Measurements from ENCODE around the gene CTIF.

CTIF gene

DNA sequence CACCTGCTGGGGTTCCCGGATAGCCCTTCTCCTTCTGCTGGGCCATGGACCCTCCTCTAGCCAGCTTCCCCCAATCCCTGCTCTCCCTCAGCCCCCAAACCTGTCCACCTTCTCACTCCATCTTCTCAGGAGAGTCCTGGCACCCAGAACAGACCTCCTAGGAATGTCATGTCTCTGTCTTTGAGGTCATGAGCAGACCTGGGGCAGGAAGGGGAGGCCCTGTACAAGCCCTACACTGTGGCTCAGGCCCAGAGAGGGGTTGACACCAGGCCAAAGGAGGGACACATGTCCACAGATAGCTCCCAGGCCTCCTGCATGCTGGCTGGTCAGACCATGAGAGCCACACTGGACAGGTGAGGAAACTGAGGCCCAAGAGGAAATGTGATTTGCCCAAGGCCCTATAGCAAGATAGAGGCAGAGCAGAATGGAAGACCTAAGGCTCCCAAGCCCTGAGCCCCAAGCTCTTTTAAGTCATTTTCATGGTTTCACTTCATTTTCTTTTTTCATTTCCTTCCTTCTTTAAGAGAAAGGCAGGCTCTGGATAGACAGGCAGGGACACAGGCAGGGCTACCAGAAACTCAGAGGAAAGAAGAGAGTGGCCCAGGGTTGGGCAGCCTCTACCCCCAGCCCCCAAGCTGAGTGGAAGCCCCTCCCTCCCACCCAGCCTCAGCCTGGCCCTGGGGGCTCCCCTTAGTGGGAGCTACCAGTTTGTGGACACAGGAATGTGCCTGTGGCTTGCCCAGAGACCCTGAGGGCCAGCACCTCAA lies 252.2 kb downstream of the CTIF start:
- no peak for DNase-seq (ENCODE audit: low spot score)

DNA sequence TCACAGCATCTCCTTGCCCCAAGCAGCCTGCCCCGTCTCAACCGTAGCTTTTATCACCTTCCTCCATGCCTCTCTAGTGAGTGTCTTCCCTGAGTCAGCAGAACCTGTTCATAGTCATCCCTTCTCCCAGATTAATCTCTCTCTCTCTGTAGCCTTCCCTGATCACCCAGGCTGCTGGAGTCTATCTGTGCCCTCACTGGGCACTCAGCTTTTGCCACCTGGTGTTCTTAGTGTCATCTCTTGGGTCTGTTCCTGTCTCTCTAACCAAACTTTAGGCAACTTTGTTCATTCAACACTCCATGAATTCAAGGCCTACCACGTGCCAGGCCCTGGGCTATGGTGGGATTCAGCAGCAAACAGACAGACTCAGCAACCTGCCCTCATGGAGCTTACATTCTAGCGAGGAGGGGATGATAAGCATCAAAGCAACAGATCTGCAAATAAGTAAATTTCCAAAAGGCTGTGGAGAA lies 252.8 kb downstream of the CTIF start:
- DNase-seq (ENCODE audit: low spot score), result no peak

DNA sequence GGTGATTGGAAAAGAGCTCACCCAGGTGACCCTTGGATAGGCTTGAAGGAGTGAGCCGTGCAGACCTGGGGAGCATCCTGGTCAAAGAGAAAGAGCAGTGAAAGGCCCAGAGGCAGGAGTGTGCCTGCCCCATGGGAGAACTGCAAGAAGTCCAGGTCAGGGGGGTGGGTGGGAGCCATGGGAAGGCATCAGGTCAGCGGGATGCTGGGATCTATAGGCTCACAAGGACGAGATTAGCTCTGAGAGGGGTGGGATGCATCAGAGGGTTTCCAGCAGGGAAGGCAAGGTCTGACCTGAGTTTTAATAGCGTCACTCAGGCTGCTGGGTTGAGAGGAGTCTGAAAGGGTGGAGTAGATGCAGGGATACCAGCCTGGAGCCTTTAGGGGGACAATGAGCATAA lies 253.3 kb downstream of the CTIF start:
- no peak for DNase-seq (ENCODE audit: low spot score)

DNA sequence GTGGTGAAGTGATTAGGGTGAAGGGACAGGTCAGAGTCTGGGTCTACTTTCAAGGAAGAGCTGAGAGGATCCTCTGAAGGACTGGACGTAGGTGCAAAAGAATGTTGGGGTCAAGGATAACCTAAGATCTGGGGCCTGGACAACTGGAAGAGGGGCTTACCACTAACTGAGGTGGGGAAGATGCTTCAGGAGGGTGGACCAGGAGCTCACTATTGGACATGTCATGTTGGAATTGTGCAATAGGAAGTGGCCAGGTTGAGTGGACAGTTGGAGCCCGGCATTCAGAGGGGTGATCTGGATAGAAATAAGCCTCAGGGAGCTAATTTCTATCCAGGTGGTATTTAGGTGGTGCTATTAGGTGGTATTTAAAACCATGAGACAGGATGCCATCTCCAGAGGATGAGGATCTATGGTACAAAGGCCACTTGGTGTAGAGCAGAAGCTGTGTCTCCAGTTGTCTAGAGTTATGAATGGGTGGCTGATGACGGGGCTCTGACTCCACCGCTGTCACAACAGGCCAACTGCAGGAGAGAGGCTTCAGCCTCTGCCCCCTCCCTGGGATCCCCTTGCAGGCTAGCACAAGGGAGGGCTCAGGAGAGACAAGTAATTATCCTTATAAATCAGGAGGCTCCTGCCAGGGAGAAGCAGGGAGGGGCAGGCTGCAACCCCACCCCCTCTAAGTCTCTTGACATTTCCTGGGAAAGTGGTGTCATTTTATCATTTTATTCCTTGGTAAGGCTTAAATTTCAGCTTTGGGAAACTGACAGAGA lies 254.0 kb downstream of the CTIF start:
- DNase-seq (ENCODE audit: low spot score), result no peak

DNA sequence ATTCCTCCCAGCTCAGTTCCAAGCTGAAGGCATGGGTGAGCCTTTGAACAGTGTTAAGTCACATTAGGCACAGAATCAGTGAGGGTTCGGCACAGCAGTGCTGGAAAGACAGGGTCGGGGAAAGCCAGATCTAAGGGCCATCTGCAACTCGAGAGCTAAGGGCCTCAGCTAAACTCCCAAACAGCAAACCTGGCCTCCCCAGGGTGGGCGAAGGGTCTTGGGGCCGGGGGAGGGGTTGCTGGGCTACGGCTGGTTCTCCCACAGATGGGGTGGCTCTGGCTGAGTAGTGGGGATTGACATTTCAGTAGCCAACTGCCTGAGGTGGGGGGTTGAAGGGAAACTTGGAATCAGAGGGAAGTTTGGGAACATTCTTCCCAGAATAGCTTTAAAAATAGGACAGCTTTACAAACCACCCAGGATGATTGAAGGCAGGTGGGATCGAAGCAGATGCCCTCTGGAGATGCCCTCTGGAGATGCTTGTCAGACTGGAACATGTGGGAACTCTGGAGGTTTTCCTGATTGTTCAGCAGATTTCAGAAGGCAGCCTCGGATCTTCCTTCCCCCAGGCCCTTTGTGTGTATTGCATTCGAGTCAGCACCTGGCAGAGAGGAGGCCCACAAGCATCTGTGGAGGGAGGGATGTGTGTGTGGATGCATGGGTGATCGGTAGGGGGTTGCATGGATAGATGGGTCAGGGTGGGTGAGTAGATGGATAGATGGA lies 255.6 kb downstream of the CTIF start:
- no peak for DNase-seq (ENCODE audit: low spot score)

DNA sequence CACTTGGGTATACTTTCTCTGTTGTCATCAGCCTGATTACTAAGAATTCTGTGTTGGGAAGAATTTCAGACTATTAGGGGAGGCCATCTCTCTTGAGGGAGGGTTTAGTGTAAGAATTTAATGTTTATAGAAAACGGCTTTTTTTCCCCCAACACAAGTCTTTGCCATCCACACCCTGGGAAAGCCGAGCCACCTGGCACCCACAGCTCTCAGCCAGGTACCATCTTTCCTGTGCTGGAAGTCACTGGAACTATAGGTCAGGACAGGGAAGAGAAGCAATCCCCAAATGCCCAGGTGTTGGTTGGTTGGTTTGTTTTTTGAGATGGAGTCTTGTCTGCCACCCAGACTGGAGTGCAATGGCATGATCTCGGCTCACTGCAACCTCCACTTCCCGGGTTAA lies 256.9 kb downstream of the CTIF start:
- DNase-seq (ENCODE audit: low spot score), result no peak

DNA sequence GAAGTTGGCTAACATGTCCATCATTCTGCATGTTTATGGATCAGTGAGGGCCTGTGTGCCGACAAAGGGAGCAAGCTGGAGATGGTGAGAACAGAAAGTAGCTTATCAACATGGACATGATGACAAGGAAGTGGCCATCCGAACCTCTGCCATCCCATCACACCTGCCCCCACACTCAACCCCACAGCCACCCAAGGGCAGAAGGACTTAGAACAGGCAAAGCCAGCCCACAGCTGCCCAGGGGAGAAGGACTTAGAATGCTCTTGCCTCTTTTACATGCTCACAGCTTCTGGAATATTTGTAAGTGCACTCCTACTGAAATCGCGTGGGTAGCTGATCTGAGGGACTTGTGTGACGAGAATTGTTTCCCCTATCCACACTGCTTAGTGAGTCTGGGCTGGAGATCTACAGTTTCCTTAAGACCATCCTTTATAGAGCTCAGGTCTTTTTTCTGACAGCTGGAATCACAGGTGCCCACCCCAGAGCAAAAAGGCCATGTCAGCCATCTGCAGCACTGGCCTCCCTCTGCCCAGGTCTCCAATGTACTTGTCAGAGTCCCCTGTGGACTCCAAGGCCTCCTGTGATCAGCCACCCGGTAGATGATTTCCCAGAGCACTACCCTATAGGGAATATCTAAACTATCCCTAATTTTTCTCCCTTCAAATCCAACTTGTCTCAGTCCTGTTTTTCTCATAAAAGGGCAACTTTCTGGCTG lies 257.8 kb downstream of the CTIF start:
- DNase-seq (ENCODE audit: low spot score), result no peak

DNA sequence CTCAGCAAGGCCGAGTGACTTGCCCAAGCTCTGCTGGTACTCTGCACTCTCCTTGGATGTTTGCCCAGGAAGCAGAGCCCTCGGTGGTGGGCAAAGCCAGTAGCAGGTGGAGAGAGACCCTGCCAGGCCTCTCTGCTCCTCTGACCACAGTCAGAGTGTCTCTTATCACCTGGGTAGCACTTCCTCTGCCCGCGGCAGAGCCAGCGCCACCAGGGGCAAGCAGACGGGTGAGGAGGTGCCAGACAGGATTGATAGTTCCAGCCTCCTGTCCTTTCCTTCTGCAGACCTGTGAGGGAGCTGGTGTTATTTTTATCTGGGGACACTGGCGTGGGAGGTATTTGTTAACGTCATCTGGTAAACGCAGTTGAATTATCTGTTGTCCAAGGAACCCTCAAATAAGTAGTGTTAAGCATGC lies 259.0 kb downstream of the CTIF start:
- DNase-seq (ENCODE audit: low spot score), result no peak

DNA sequence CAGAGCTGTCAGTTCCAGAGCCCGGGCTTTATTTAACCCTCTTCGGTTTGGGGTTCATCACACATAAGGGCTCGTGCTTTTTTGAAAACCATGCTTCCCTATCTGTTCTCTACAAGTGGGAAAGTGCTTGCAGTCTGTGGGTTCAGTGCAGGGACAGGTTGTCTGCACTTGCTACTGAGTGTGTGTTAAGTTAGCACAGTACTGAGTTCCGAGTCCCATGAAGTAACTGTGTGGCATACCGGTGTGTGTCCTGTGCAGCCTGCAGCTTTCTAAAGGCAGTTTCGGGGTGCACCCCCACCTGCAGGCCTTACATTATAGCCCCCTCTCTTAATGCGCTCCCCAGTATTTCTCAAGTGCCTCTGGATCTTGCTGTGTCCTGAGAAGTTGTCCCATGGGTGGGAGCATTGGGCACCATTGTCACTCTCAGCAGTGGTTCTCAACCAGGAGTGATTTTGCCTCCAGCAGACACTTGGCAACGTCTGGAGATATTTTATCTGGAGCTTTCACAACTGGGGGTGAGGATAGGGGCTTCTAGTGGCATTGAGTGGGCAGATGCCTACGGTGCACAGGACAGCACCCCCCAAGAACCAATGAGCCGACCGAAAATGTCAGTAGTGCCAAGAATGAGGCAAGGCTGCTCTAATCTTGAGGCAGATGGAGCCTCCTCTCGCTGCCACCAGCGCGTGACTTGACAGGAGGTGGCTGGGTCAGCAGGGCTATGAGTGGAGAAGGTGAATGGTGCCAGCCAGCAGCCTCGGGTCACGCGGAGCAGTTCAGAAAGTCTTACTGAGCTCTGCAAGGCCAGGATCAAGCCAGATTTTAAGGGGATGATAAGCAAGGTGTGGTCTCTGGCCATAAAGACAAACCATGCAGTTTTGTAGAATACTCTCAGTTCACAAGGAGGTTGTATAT lies 259.8 kb downstream of the CTIF start:
- DNase-seq (ENCODE audit: low spot score), result no peak

DNA sequence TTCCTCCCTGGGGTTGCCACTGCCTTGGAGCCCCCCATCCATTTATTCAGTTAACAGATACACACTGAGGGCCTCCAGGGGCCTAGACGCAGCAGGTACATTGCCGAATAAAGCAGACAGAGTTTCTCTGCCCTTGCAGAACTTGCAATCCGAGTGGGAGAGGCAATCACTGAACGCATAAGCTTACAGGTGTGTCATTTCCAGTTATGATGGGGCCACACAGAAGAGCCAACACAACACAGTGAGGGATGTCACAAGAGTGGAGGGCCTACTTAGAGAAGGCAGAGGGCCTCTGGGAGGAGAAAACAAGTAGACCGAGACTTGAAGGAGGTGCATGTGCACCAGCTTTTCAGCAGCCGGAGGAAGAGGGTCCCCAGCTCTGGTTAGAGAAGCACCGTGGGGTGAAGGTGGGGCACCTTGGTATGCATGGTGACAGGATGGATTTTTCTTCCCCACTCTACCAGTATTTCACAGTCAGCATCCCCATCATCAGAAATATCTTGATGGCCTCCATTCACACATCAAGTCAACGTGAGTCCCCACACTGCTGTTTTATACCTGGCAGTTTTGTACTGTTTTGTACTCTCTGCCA lies 261.0 kb downstream of the CTIF start:
- no peak for DNase-seq (ENCODE audit: low spot score)

DNA sequence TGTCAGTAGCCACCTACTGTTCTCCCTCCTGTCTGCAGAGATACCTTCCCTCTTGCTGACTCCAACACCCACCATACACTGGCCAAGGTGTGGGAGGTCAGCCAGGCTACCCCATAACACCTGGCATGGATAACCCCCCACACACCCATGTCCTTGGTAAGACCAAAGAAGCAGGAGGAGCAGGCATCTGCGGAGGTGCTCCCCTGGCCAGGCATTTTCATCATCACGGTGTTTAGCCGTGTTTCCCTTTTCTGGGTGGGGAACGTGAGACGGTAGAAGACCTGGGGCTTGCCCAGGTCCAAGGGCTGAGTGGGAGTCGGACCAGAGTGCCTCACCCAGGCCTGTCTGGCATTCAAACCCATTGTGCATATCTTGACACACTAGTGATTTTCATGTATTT lies 261.6 kb downstream of the CTIF start:
- DNase-seq (ENCODE audit: low spot score), result no peak

DNA sequence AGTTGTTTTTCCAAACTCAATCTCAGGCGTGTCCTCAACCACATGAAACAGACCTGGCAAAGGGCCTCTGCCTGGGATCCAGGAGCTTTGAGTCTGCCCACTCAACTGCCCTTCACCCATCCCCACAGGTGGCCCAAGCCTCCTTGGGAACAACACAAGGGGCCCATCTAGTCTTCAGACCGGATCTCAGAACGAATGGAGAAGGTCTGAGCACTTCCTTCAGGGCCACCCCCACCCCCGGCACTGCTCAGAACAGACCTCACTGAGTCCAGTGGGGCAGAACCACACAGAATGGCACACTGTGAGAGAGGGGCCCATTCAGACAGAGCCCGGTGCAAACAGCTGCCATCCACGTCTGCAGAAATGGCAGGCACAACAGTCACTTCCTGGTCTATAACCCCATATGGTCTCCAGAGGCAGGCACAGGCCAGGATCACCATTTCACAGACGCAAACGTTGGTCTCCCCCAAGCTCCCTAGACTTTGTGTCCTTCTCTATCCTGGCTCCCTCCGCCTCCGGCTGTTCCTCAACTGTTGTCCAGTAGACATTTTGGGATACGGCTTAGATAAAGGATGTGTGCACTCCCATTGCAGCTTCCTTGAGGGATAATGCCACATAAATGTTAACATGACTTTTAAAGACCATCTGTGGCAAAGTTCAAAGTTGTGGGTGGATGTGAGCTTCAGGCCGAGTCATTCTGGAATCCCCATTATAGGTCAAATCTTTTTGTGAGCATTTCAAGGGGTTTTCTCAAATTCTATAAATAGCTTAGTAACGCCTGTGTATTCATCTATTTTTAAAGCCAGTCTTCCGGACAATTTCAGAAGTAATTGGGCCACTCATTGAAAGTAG lies 262.3 kb downstream of the CTIF start:
- no peak for DNase-seq (ENCODE audit: low spot score)

DNA sequence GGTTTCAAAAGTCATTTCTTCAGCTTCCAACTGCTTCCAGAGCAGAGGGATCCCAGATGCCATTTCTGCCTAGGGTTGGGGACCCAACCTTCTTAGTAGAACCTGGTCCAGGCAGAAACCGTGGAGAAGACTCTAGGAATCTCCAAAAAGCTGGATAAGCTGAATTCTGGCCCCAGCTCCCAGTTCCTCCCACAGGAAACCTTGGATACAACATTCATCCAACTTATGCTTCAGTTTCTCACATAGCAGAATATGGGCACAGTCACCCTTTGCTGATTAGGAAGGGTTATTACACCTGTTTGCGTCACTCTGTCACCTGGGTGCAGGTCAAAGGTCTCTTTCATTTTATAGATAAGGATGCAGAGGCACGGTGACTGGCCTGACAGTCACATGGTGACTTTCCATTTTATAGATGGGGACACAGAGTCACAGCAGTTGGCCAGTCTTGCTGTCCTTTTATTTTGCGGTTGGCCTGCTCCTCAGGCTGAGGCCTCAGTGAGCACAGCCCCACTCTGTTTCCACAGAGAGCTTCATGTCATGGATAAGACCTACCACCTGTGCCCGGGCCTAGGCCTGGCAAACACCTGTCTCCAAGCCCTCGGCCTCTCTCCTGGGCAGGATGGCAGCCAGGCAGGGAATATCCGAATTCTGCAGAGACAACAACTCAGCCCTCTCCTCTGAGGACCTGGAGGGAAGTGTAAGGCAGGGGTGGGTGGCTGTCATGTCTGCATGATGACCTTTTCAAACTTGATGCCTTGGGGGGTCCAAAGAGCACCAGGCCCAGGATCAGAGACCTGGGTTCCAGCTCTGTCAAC lies 263.1 kb downstream of the CTIF start:
- no peak for DNase-seq (ENCODE audit: low spot score)

DNA sequence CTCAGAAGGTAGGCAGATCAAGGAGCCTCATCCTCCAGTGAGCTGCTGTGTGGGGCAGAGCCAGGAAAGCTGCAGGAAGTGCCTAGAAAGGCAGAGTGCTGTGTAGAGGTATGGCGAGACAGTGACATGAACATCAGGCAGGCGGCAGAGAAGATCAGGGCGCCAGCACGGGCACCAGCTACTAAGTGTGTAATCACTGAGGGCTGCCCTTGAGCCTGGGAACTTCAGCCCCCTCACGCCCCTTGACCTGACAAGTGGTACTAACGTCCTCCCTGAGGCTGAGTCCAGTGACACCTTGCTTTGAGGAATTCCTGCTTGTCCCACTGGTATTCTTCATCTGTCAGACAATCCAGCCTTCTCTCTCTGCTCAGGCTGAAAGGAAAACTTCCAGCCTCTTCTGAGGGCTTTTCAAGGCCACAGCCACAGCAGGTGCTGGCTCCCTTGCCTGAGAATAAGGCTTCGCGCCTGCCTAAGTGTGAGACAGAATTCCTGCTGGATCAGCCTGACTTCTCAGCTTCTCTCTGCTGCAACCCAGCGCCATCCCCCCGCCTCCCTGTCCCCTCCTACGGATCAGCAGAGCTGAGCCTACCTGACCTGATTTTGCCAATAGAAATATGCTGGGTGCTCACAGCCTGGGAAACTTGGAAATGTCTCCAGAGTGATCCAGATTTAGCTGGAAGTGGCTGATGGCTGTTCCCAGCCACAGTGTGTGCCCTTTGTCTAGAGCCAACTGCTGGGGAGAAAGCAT lies 263.9 kb downstream of the CTIF start:
- DNase-seq (ENCODE audit: low spot score), result no peak

DNA sequence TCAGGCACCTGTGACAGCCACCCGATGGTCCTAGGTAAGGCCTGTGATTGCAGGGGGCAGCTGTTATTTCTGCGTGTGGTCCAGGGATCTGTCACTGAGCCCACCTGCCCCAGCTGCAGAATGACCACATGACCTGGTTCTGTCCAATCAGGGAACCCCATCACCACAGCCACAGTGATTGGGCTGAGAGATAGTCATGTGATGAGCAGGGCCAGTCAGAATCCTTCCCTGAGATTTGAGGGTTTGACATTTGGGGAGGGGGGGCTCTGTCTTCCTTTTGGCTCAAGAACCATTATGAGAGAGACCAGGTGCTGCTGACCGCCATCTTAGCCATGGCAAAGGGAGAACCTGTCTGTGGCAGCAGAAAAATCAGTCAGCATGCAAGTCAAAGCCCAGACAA lies 264.7 kb downstream of the CTIF start:
- no peak for DNase-seq (ENCODE audit: low spot score)

DNA sequence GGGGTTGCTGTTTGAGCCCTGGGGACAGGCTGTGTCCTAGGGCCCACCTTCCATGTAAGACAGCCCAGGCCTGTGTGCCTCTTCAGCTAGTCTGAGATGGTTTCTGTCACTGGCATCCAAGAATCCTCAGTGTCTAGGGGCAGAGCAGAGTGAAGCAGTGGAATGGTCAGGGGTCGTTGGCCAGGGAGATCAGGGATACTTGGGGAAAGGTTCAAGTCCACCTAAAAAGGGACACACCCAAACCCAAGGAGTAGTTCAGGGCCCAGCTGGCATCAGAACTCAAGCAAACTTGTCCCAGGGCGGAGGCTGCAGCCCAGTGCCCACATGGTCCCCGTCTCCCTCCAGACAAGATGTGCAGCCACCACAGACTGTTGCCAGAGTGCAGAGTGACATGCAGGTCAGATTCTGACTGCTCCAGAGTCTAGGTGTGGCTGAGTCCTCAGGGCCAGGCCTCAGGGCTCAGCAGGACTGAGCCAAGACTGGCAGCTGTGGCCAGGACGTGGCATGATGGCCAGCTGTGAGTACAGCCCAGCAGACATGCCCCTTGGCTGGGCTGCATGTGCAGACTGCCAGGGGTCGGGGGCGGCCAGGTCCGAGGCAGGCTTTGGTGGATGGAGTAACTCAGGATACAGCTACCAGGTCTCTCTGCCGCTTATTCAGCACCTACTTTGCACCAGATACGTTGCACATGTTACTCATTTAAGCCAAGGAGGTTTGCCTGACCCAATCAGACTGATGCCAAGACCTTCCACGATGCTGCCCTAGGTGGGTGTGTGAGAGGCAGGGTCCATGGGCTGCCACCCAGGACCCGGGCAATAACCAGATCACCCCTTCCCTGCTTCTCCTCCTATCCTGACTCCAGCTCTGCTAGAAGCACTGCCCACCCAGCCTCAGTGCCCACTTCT lies 265.4 kb downstream of the CTIF start:
- no peak for DNase-seq (ENCODE audit: low spot score)

Data from D341Med (cell line).